K562 (cell line): Measurements from ENCODE around the gene CD34.

Source experiments
- CREM ChIP-seq: IDR thresholded peaks from 2 replicates; pipeline ENCODE4 v1.6.1; 2014; ENCODE audit warnings: antibody characterized with exemption, low read depth
- EP300 ChIP-seq: IDR thresholded peaks from 2 replicates; pipeline ENCODE4 v1.6.1; 2012; ENCODE audit warnings: low read length, improper control_type of control experiment
- NCOA2 ChIP-seq, 2 experiments: fragments of 450-650 bp; IDR thresholded peaks; 2 replicates each; pipeline ENCODE4 v1.6.1; 2018; ENCODE audit warnings: mild to moderate bottlenecking in 2 of 2, moderate library complexity in 1 of 2; ENCODE audit not compliant: partially characterized antibody in 2 of 2
- SMAD4 ChIP-seq: fragments of 250-450 bp; sonication (Bioruptor Pico); conservative IDR thresholded peaks from 2 replicates; pipeline ENCODE4 v1.8.0; 2021; ENCODE audit warnings: inconsistent platforms, mild to moderate bottlenecking, moderate library complexity
- TSC22D4 ChIP-seq: fragments of 450-650 bp; IDR thresholded peaks from 2 replicates; pipeline ENCODE4 v1.6.1; 2016; ENCODE audit warnings: missing genetic modification characterization, missing biosample characterization, control low read depth
- ZNF445 ChIP-seq: fragments of 250-450 bp; sonication (Bioruptor Pico); IDR thresholded peaks from 2 replicates; pipeline ENCODE4 v1.4.0; 2020; ENCODE audit warnings: low read depth, mild to moderate bottlenecking, moderate library complexity
- ZNF583 ChIP-seq: fragments of 250-450 bp; sonication (Bioruptor Pico); IDR thresholded peaks from 2 replicates; pipeline ENCODE4 v1.4.0; 2020
- TF ChIP-seq, protein P1 (sequence below): sonication (generic); formaldehyde crosslinking; IDR thresholded peaks from 2 replicates; pipeline ENCODE4 v1.9.0; 2022; ENCODE audit warnings: mild to moderate bottlenecking, missing genetic modification reagents
- TF ChIP-seq, protein P2 (sequence below): sonication (generic); formaldehyde crosslinking; IDR thresholded peaks from 2 replicates; pipeline ENCODE4 v1.8.0; 2022; ENCODE audit warnings: mild to moderate bottlenecking, missing genetic modification reagents
- TF ChIP-seq, protein P3 (sequence below), 3 experiments: IDR thresholded peaks in 2 of 3; conservative IDR thresholded peaks in 1 of 3; 2 replicates each; pipeline ENCODE4 v1.5.1; 2011 to 2012; ENCODE audit warnings: low read length in 3 of 3, mild to moderate bottlenecking in 3 of 3, control low read depth in 2 of 3, improper control_type of control experiment in 1 of 3, inconsistent platforms in 1 of 3, low read depth in 1 of 3, mixed read lengths in 1 of 3, moderate library complexity in 1 of 3; ENCODE audit not compliant: insufficient read depth in 2 of 3
- TF ChIP-seq, protein P4 (sequence below): fragments of 250-450 bp; sonication (Bioruptor Pico); IDR thresholded peaks from 2 replicates; pipeline ENCODE4 v1.5.0; 2020; ENCODE audit warnings: mild to moderate bottlenecking, borderline replicate concordance

DNA sequence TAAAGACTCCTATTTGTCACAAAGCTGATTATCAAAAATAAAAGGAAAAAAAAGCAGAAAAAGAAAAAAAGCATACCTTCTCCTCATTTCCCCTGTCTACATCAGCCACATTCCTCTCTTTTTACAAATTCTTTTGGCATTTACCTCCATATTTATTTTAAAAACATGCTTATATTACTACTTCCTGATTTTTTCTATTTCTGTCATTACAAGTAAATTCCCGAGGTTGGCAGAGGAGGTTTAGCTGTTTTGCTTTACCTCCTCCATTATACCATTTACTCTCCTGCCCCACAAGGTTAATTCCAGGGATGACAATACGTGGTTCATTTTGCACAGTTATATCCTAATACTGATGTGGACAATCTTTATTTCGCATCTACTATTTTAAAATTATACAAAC lies 26.3 kb upstream of the CD34 start:
- no peak for TF ChIP-seq SMAD4 (CRISPR knock-in tag)
- TF ChIP-seq, protein P1, sequence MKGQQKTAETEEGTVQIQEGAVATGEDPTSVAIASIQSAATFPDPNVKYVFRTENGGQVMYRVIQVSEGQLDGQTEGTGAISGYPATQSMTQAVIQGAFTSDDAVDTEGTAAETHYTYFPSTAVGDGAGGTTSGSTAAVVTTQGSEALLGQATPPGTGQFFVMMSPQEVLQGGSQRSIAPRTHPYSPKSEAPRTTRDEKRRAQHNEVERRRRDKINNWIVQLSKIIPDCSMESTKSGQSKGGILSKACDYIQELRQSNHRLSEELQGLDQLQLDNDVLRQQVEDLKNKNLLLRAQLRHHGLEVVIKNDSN (CRISPR knock-in tag), result no peak
- no peak for TF ChIP-seq ZNF445 (CRISPR knock-in tag)
- TF ChIP-seq, protein P2, sequence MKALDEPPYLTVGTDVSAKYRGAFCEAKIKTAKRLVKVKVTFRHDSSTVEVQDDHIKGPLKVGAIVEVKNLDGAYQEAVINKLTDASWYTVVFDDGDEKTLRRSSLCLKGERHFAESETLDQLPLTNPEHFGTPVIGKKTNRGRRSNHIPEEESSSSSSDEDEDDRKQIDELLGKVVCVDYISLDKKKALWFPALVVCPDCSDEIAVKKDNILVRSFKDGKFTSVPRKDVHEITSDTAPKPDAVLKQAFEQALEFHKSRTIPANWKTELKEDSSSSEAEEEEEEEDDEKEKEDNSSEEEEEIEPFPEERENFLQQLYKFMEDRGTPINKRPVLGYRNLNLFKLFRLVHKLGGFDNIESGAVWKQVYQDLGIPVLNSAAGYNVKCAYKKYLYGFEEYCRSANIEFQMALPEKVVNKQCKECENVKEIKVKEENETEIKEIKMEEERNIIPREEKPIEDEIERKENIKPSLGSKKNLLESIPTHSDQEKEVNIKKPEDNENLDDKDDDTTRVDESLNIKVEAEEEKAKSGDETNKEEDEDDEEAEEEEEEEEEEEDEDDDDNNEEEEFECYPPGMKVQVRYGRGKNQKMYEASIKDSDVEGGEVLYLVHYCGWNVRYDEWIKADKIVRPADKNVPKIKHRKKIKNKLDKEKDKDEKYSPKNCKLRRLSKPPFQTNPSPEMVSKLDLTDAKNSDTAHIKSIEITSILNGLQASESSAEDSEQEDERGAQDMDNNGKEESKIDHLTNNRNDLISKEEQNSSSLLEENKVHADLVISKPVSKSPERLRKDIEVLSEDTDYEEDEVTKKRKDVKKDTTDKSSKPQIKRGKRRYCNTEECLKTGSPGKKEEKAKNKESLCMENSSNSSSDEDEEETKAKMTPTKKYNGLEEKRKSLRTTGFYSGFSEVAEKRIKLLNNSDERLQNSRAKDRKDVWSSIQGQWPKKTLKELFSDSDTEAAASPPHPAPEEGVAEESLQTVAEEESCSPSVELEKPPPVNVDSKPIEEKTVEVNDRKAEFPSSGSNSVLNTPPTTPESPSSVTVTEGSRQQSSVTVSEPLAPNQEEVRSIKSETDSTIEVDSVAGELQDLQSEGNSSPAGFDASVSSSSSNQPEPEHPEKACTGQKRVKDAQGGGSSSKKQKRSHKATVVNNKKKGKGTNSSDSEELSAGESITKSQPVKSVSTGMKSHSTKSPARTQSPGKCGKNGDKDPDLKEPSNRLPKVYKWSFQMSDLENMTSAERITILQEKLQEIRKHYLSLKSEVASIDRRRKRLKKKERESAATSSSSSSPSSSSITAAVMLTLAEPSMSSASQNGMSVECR, result no peak
- TF ChIP-seq, protein P3, sequence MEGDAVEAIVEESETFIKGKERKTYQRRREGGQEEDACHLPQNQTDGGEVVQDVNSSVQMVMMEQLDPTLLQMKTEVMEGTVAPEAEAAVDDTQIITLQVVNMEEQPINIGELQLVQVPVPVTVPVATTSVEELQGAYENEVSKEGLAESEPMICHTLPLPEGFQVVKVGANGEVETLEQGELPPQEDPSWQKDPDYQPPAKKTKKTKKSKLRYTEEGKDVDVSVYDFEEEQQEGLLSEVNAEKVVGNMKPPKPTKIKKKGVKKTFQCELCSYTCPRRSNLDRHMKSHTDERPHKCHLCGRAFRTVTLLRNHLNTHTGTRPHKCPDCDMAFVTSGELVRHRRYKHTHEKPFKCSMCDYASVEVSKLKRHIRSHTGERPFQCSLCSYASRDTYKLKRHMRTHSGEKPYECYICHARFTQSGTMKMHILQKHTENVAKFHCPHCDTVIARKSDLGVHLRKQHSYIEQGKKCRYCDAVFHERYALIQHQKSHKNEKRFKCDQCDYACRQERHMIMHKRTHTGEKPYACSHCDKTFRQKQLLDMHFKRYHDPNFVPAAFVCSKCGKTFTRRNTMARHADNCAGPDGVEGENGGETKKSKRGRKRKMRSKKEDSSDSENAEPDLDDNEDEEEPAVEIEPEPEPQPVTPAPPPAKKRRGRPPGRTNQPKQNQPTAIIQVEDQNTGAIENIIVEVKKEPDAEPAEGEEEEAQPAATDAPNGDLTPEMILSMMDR (IDR thresholded peaks at IDR 0.05 in 2 of 3, conservative IDR thresholded peaks at IDR 0.05 in 1 of 3; ENCODE audit: insufficient read depth in 2 of 3, low read depth in 1 of 3, low read length in 3 of 3), result no peak
- no peak for TF ChIP-seq EP300
- TF ChIP-seq ZNF583 (CRISPR knock-in tag), result no peak
- TF ChIP-seq NCOA2 (IDR thresholded peaks at IDR 0.05; ENCODE audit: partially characterized antibody in 2 of 2), result no peak
- TF ChIP-seq, protein P4, sequence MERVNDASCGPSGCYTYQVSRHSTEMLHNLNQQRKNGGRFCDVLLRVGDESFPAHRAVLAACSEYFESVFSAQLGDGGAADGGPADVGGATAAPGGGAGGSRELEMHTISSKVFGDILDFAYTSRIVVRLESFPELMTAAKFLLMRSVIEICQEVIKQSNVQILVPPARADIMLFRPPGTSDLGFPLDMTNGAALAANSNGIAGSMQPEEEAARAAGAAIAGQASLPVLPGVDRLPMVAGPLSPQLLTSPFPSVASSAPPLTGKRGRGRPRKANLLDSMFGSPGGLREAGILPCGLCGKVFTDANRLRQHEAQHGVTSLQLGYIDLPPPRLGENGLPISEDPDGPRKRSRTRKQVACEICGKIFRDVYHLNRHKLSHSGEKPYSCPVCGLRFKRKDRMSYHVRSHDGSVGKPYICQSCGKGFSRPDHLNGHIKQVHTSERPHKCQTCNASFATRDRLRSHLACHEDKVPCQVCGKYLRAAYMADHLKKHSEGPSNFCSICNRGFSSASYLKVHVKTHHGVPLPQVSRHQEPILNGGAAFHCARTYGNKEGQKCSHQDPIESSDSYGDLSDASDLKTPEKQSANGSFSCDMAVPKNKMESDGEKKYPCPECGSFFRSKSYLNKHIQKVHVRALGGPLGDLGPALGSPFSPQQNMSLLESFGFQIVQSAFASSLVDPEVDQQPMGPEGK (CRISPR knock-in tag), result no peak
- no peak for TF ChIP-seq TSC22D4 (tag)
- TF ChIP-seq CREM, result no peak
